OCI-LY7 (cell line): ENCODE results near the gene SORBS2.

Experiments
- CTCF ChIP-seq: fragments of 200-600 bp; sonication (generic); conservative IDR thresholded peaks from 2 replicates; pipeline ENCODE4 v1.5.1; 2014; ENCODE audit warnings: mild to moderate bottlenecking, antibody characterized with exemption, low read length, moderate library complexity, mixed read lengths
- EZH2phosphoT487 ChIP-seq: fragments of 200-600 bp; sonication (generic); IDR thresholded peaks from 2 replicates; pipeline ENCODE4 v1.6.1; 2018; ENCODE audit warnings: low read depth, borderline replicate concordance, mild to moderate bottlenecking, mixed run types, antibody characterized with exemption, low read length, moderate library complexity, mixed read lengths

- no peak for TF ChIP-seq CTCF
- no peak for TF ChIP-seq EZH2phosphoT487
Measured at GRCh38 chr4:185702147-185702663, 109.8 kb downstream of the SORBS2 start.
